Measurements from ENCODE around the gene CYP4F12.

Gene CYP4F12

GRCh38 chr19:15666186-15666585 lies 6.7 kb upstream of the CYP4F12 start:
- Histone ChIP-seq H3K9ac (ENCODE audit: low read length) (no peak overlapping the region), H3K9me3 (ENCODE audit: insufficient read depth, low read depth, low read length) (peaks cover 39% of the 10 kb centered on the region), H3K79me1 (ENCODE audit: low read length) (no peaks in the 10 kb centered on the region), H3K27me3 (ENCODE audit: insufficient read depth, low read length) (no peaks in the 10 kb centered on the region), H2BK12ac (ENCODE audit: low read length) (no peak overlapping the region), H4K91ac (ENCODE audit: low read depth, low read length) (no peak overlapping the region), H3K4me3 (ENCODE audit: low read depth, low read length) (no peak overlapping the region), H2AK5ac (ENCODE audit: low read length) (no peak overlapping the region), H3K79me2 (ENCODE audit: control insufficient read depth, insufficient read depth, low read length, poor library complexity) (no peaks in the 10 kb centered on the region), H3K27ac (ENCODE audit: low read depth, low read length) (no peak overlapping the region), H3K23ac (ENCODE audit: low read length) (no peak overlapping the region), H3K36me3 (ENCODE audit: control insufficient read depth in 1 of 2, insufficient read depth in 2 of 2, low read length in 2 of 2) (no peaks in the 10 kb centered on the region), H2BK120ac (ENCODE audit: insufficient read depth, low read length, poor library complexity) (no peak overlapping the region), H3K4me2 (ENCODE audit: low read length) (no peak overlapping the region), H2AFZ (ENCODE audit: insufficient read depth, low read length, poor library complexity) (no peak overlapping the region), H4K12ac (ENCODE audit: low read depth, low read length) (no peak overlapping the region), H4K8ac (ENCODE audit: low read depth, low read length) (no peak overlapping the region), H3K18ac (ENCODE audit: low read length) (no peak overlapping the region), H3K4me1 (ENCODE audit: control insufficient read depth in 1 of 2, insufficient read depth in 2 of 2, low read length in 2 of 2) (no peaks in the 10 kb centered on the region), H3K4ac (ENCODE audit: low read depth, low read length) (no peak overlapping the region), H3K14ac (ENCODE audit: low read length) (no peak overlapping the region), H2BK5ac (ENCODE audit: low read depth, low read length, poor library complexity) (no peak overlapping the region)
- no peak for DNase-seq
- no CpG with 5 or more reads among the region's 1 CpG for WGBS (ENCODE audit: extremely low coverage, insufficient coverage, insufficient read length)

- WGBS (ENCODE audit: extremely low coverage, insufficient coverage, insufficient read length) = no CpG with 5 or more reads among the region's 4 CpGs
- H3K23ac ChIP-seq (ENCODE audit: low read length) = no peak overlapping the region
Measured at GRCh38 chr19:15666883-15667282, 6.0 kb upstream of the CYP4F12 start.

GRCh38 chr19:15669440-15669839 lies 3.4 kb upstream of the CYP4F12 start:
- H4K12ac ChIP-seq (ENCODE audit: low read depth, low read length) = no peak overlapping the region
- H3K36me3 ChIP-seq (ENCODE audit: control insufficient read depth in 1 of 2, insufficient read depth in 2 of 2, low read length in 2 of 2) = no peaks in the 10 kb centered on the region

More at GRCh38 chr19:15666883-15667282, 6.0 kb upstream of the CYP4F12 start:
- Histone ChIP-seq H4K12ac (ENCODE audit: low read depth, low read length) (no peak overlapping the region), H3K4ac (ENCODE audit: low read depth, low read length) (no peak overlapping the region), H3K18ac (ENCODE audit: low read length) (no peak overlapping the region), H3K14ac (ENCODE audit: low read length) (no peak overlapping the region), H3K4me2 (ENCODE audit: low read length) (no peak overlapping the region), H3K9ac (ENCODE audit: low read length) (no peak overlapping the region), H2BK120ac (ENCODE audit: insufficient read depth, low read length, poor library complexity) (no peak overlapping the region), H2BK12ac (ENCODE audit: low read length) (no peak overlapping the region), H2BK5ac (ENCODE audit: low read depth, low read length, poor library complexity) (no peak overlapping the region), H3K79me1 (ENCODE audit: low read length) (no peaks in the 10 kb centered on the region), H4K8ac (ENCODE audit: low read depth, low read length) (no peak overlapping the region), H2AFZ (ENCODE audit: insufficient read depth, low read length, poor library complexity) (no peak overlapping the region), H3K79me2 (ENCODE audit: control insufficient read depth, insufficient read depth, low read length, poor library complexity) (no peaks in the 10 kb centered on the region), H3K4me1 (ENCODE audit: control insufficient read depth in 1 of 2, insufficient read depth in 2 of 2, low read length in 2 of 2) (no peaks in the 10 kb centered on the region), H3K9me3 (ENCODE audit: insufficient read depth, low read depth, low read length) (peaks cover 42% of the 10 kb centered on the region), H3K27me3 (ENCODE audit: insufficient read depth, low read length) (no peaks in the 10 kb centered on the region), H4K91ac (ENCODE audit: low read depth, low read length) (no peak overlapping the region), H2AK5ac (ENCODE audit: low read length) (no peak overlapping the region), H3K27ac (ENCODE audit: low read depth, low read length) (no peak overlapping the region), H3K4me3 (ENCODE audit: low read depth, low read length) (no peak overlapping the region), H3K36me3 (ENCODE audit: control insufficient read depth in 1 of 2, insufficient read depth in 2 of 2, low read length in 2 of 2) (no peaks in the 10 kb centered on the region)
- DNase-seq = no peak

GRCh38 chr19:15669891-15670290 lies 3.0 kb upstream of the CYP4F12 start:
- no CpG with 5 or more reads among the region's 4 CpGs for WGBS (ENCODE audit: extremely low coverage, insufficient coverage, insufficient read length)
- Histone ChIP-seq H3K14ac (ENCODE audit: low read length) (no peak overlapping the region), H3K9ac (ENCODE audit: low read length) (no peak overlapping the region)

More at GRCh38 chr19:15669440-15669839, 3.4 kb upstream of the CYP4F12 start:
- Histone ChIP-seq H3K4me1 (ENCODE audit: control insufficient read depth in 1 of 2, insufficient read depth in 2 of 2, low read length in 2 of 2) (no peaks in the 10 kb centered on the region), H3K9ac (ENCODE audit: low read length) (no peak overlapping the region), H3K23ac (ENCODE audit: low read length) (no peak overlapping the region), H2AK5ac (ENCODE audit: low read length) (no peak overlapping the region), H3K14ac (ENCODE audit: low read length) (no peak overlapping the region), H4K91ac (ENCODE audit: low read depth, low read length) (no peak overlapping the region), H4K8ac (ENCODE audit: low read depth, low read length) (no peak overlapping the region), H2BK5ac (ENCODE audit: low read depth, low read length, poor library complexity) (no peak overlapping the region), H2BK12ac (ENCODE audit: low read length) (no peak overlapping the region), H3K4me2 (ENCODE audit: low read length) (no peak overlapping the region), H3K27ac (ENCODE audit: low read depth, low read length) (no peak overlapping the region), H3K79me1 (ENCODE audit: low read length) (no peaks in the 10 kb centered on the region), H3K4me3 (ENCODE audit: low read depth, low read length) (no peak overlapping the region), H3K9me3 (ENCODE audit: insufficient read depth, low read depth, low read length) (peaks cover 47% of the 10 kb centered on the region), H3K27me3 (ENCODE audit: insufficient read depth, low read length) (no peaks in the 10 kb centered on the region), H2AFZ (ENCODE audit: insufficient read depth, low read length, poor library complexity) (no peak overlapping the region), H2BK120ac (ENCODE audit: insufficient read depth, low read length, poor library complexity) (no peak overlapping the region), H3K4ac (ENCODE audit: low read depth, low read length) (no peak overlapping the region), H3K79me2 (ENCODE audit: control insufficient read depth, insufficient read depth, low read length, poor library complexity) (no peaks in the 10 kb centered on the region), H3K18ac (ENCODE audit: low read length) (no peak overlapping the region)
- WGBS (ENCODE audit: extremely low coverage, insufficient coverage, insufficient read length) = no CpG with 5 or more reads among the region's 3 CpGs
- no peak for DNase-seq

More at GRCh38 chr19:15669891-15670290, 3.0 kb upstream of the CYP4F12 start:
- no peak overlapping the region for H2AK5ac ChIP-seq (ENCODE audit: low read length)
- H3K79me1 ChIP-seq (ENCODE audit: low read length) = no peaks in the 10 kb centered on the region
- no peak overlapping the region for H2BK5ac ChIP-seq (ENCODE audit: low read depth, low read length, poor library complexity)
- H3K9me3 ChIP-seq (ENCODE audit: insufficient read depth, low read depth, low read length) = peaks cover 49% of the 10 kb centered on the region
- no peak overlapping the region for H4K8ac ChIP-seq (ENCODE audit: low read depth, low read length)
- no peak overlapping the region for H4K91ac ChIP-seq (ENCODE audit: low read depth, low read length)
- no peak overlapping the region for H2BK12ac ChIP-seq (ENCODE audit: low read length)
- H4K12ac ChIP-seq (ENCODE audit: low read depth, low read length) = no peak overlapping the region
- H3K4me1 ChIP-seq (ENCODE audit: control insufficient read depth in 1 of 2, insufficient read depth in 2 of 2, low read length in 2 of 2) = no peaks in the 10 kb centered on the region
- H3K79me2 ChIP-seq (ENCODE audit: control insufficient read depth, insufficient read depth, low read length, poor library complexity) = no peaks in the 10 kb centered on the region
- no peak overlapping the region for H3K23ac ChIP-seq (ENCODE audit: low read length)
- no peak overlapping the region for H3K4ac ChIP-seq (ENCODE audit: low read depth, low read length)
- H3K4me2 ChIP-seq (ENCODE audit: low read length) = no peak overlapping the region
- no peaks in the 10 kb centered on the region for H3K27me3 ChIP-seq (ENCODE audit: insufficient read depth, low read length)
- no peaks in the 10 kb centered on the region for H3K36me3 ChIP-seq (ENCODE audit: control insufficient read depth in 1 of 2, insufficient read depth in 2 of 2, low read length in 2 of 2)
- no peak overlapping the region for H2BK120ac ChIP-seq (ENCODE audit: insufficient read depth, low read length, poor library complexity)
- no peak overlapping the region for H3K27ac ChIP-seq (ENCODE audit: low read depth, low read length)
- no peak for DNase-seq
- H3K18ac ChIP-seq (ENCODE audit: low read length) = no peak overlapping the region
- no peak overlapping the region for H2AFZ ChIP-seq (ENCODE audit: insufficient read depth, low read length, poor library complexity)
- no peak overlapping the region for H3K4me3 ChIP-seq (ENCODE audit: low read depth, low read length)

Data from trophoblast cell (in vitro differentiated cells and primary cell).